Measurements from ENCODE around the gene MYH3. TPM values are rescaled to one million over a fixed set of nuclear protein-coding genes. Genes with fewer than 3 reads are reported as not detected.
A peak's percentile ranks its signal among the peaks of the same experiment; 100 is the strongest.

Gene MYH3
- polyA plus RNA-seq, 2 of the 4 experiments (the other 2 are of a cell fraction) = 1.6 to 2.1 TPM

DNA sequence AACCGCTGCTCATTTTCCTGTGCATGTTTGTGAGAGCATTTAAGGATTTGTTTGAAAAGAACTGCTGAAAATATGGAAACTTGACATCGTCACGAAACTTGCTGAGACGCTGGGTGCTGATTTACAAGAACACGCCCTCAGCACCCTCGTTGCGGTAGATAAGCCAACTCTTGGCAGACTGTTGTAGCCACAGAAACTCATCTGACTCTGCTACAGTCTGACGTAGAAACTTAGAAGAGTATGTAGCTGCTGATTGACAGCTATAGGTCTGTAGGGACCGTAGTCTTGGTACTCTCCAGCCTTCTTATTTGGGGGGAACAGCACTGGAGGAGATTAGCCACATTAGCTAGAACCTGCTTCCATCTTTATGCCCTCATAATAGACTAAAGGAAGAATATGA, 71.6 kb downstream of the MYH3 start:
- CTCF ChIA-PET = interaction anchor here (0.6 to 1.4 kb wide), 3 partner anchors 32 to 640 kb away, joined by 3 to 4 read pairs (median 3); no protein-coding TSS in a partner anchor
- no peaks in the 10 kb centered on the region for H3K4me1 ChIP-seq
- H3K4me3 ChIP-seq = no peak overlapping the region
- 23% methylated on average over 9 of the region's 9 CpGs for WGBS (ENCODE audit: missing lambda C conversion rate)
- FAIRE-seq = no peak
- no peak overlapping the region for H3K4me2 ChIP-seq
- DNase-seq (ENCODE audit: low read depth in 1 of 2, low spot score in 1 of 2) = no peak
- POLR2A ChIA-PET = no interaction called here
- no peak for TF ChIP-seq NFE2L2 (conservative IDR thresholded peaks at IDR 0.05; ENCODE audit: low read length)
- TF ChIP-seq ZC3H11A (IDR thresholded peaks at IDR 0.05) = no peak
- no peak for TF ChIP-seq HOXB5 (CRISPR knock-in tag; IDR thresholded peaks at IDR 0.05)
- no peak for TF ChIP-seq MAFK (IDR thresholded peaks at IDR 0.05; ENCODE audit: partially characterized antibody)
- H3K9me3 ChIP-seq = no peaks in the 10 kb centered on the region
- ATAC-seq = no peak
- H3K27ac ChIP-seq = no peak overlapping the region

DNA sequence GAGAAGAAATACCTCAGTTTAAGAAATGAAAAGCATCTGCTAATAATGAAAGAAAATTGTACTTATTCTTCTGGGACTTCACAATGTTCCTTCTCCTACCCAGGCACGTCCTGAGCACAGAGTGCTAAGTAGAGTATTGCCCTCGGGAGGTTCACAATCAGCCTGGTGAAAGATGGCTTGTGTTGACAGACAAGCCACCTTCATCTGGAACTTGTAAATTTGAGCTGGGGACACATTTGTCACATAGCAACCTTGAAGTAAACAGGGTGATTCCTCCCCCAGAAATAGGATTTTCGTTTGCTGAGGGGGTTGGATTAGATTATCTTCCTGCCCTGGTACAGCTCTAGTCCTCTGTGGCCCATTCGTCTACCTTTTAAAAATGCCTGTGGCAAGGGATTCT, 73.3 kb downstream of the MYH3 start:
- H3K4me3 ChIP-seq = no peak overlapping the region
- no peak for ATAC-seq
- TF ChIP-seq CEBPB (IDR thresholded peaks at IDR 0.05) = no peak
- TF ChIP-seq, protein P1, sequence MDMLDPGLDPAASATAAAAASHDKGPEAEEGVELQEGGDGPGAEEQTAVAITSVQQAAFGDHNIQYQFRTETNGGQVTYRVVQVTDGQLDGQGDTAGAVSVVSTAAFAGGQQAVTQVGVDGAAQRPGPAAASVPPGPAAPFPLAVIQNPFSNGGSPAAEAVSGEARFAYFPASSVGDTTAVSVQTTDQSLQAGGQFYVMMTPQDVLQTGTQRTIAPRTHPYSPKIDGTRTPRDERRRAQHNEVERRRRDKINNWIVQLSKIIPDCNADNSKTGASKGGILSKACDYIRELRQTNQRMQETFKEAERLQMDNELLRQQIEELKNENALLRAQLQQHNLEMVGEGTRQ (IDR thresholded peaks at IDR 0.05) = no peak
- TF ChIP-seq, protein P2, sequence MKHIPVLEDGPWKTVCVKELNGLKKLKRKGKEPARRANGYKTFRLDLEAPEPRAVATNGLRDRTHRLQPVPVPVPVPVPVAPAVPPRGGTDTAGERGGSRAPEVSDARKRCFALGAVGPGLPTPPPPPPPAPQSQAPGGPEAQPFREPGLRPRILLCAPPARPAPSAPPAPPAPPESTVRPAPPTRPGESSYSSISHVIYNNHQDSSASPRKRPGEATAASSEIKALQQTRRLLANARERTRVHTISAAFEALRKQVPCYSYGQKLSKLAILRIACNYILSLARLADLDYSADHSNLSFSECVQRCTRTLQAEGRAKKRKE (CRISPR knock-in tag; IDR thresholded peaks at IDR 0.05; ENCODE audit: low read depth) = no peak
- FAIRE-seq = no peak
- ChIA-PET CTCF (interaction anchor here (0.6 to 1.4 kb wide), 7 partner anchors 9 to 940 kb away, joined by 3 to 4 read pairs (median 3); no protein-coding TSS in a partner anchor), POLR2A (no interaction called here)
- no peaks in the 10 kb centered on the region for H3K9me3 ChIP-seq
- no peak overlapping the region for H3K4me2 ChIP-seq
- no peaks in the 10 kb centered on the region for H3K4me1 ChIP-seq
- no peak overlapping the region for H3K27ac ChIP-seq
- 0% methylated on average over 4 of the region's 4 CpGs for WGBS (ENCODE audit: missing lambda C conversion rate)
- DNase-seq (ENCODE audit: low read depth in 1 of 2, low spot score in 1 of 2) = no peak

DNA sequence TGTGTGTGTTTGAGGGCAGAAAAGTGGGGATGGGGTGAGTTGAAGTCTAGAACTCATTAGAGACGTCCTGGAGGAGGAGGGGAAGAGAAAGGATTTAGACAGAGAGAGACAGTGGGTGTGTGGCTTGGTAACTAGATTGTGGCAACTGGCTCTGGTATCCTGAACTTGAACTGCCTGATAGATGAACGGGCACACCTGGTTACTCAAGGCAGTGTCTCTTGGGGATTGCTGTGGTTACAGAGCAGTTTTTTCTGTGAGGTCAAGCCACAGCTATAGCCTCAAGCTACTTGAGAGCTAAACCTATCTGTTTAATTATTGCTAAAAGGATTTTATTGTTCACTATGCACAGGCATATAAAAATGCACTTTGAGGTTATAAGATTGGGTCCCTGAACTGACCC, 77.8 kb downstream of the MYH3 start:
- CTCF ChIA-PET = interaction anchor here (1.3 to 1.9 kb wide), 2 partner anchors 10 to 38 kb away, joined by 3 to 8 read pairs; no protein-coding TSS in a partner anchor
- Histone ChIP-seq H3K4me2 (no peak overlapping the region), H3K27ac (no peak overlapping the region), H3K4me1 (no peaks in the 10 kb centered on the region), H3K4me3 (no peak overlapping the region), H3K9me3 (no peaks in the 10 kb centered on the region)
- no peak for DNase-seq (ENCODE audit: low read depth in 1 of 2, low spot score in 1 of 2)
- POLR2A ChIA-PET = no interaction called here
- WGBS (ENCODE audit: missing lambda C conversion rate) = 0% methylated on average over 2 of the region's 2 CpGs
- peak in 1 of 2 experiments; percentile 47; a peak in 3 of 6 replicates for ATAC-seq
- TF ChIP-seq HOXB5 (CRISPR knock-in tag; IDR thresholded peaks at IDR 0.05) = no peak
- TF ChIP-seq ZSCAN20 (CRISPR knock-in tag; IDR thresholded peaks at IDR 0.05) = no peak
- no peak for TF ChIP-seq ZC3H11A (IDR thresholded peaks at IDR 0.05)
- FAIRE-seq = no peak

Other genes starting within 250 kb of the MYH3 start
- not detected in 2 replicates for gene MYH8, start 235.4 kb downstream of the MYH3 start, polyA plus RNA-seq (2011; rRNA removed)
- gene MYH8, start 235.4 kb downstream of the MYH3 start, polyA plus RNA-seq (2017; fragmentation: RNase III; extraction: RNeasy Plus Mini Kit Qiagen cat#74134 plus additional on column Dnase treatment) = not detected in 3 replicates
- gene MYH4, start 187.8 kb downstream of the MYH3 start, polyA plus RNA-seq (2011; rRNA removed) = not detected in 2 replicates
- gene MYH4, start 187.8 kb downstream of the MYH3 start, polyA plus RNA-seq (2017; fragmentation: RNase III; extraction: RNeasy Plus Mini Kit Qiagen cat#74134 plus additional on column Dnase treatment) = not detected in 3 replicates
- gene MYH1, start 138.8 kb downstream of the MYH3 start, polyA plus RNA-seq (2011; rRNA removed) = not detected in 2 replicates
- not detected in 3 replicates for gene MYH1, start 138.8 kb downstream of the MYH3 start, polyA plus RNA-seq (2017; fragmentation: RNase III; extraction: RNeasy Plus Mini Kit Qiagen cat#74134 plus additional on column Dnase treatment)
- not detected in 2 replicates for gene MYH2, start 107.7 kb downstream of the MYH3 start, polyA plus RNA-seq (2011; rRNA removed)
- gene MYH2, start 107.7 kb downstream of the MYH3 start, polyA plus RNA-seq (2017; fragmentation: RNase III; extraction: RNeasy Plus Mini Kit Qiagen cat#74134 plus additional on column Dnase treatment) = not detected in 3 replicates
- 43.1 and 55.8 TPM in 2 replicates for gene SCO1, start 40.2 kb upstream of the MYH3 start, polyA plus RNA-seq (2011; rRNA removed)
- 52.2 to 58.1 TPM (median 53.6 TPM) in 3 replicates for gene SCO1, start 40.2 kb upstream of the MYH3 start, polyA plus RNA-seq (2017; fragmentation: RNase III; extraction: RNeasy Plus Mini Kit Qiagen cat#74134 plus additional on column Dnase treatment)
- gene ADPRM, start 40.3 kb upstream of the MYH3 start, polyA plus RNA-seq (2011; rRNA removed) = 24.3 and 25.2 TPM in 2 replicates
- 7.7 to 8.3 TPM (median 8.3 TPM) in 3 replicates for gene ADPRM, start 40.3 kb upstream of the MYH3 start, polyA plus RNA-seq (2017; fragmentation: RNase III; extraction: RNeasy Plus Mini Kit Qiagen cat#74134 plus additional on column Dnase treatment)
- gene TMEM220, start 72.7 kb upstream of the MYH3 start, polyA plus RNA-seq (2011; rRNA removed) = 6.0 and 6.3 TPM in 2 replicates
- 3.8 to 4.4 TPM (median 3.9 TPM) in 3 replicates for gene TMEM220, start 72.7 kb upstream of the MYH3 start, polyA plus RNA-seq (2017; fragmentation: RNase III; extraction: RNeasy Plus Mini Kit Qiagen cat#74134 plus additional on column Dnase treatment)
- gene TMEM238L, start 146.8 kb upstream of the MYH3 start, polyA plus RNA-seq (2011; rRNA removed) = not detected in 2 replicates
- gene TMEM238L, start 146.8 kb upstream of the MYH3 start, polyA plus RNA-seq (2017; fragmentation: RNase III; extraction: RNeasy Plus Mini Kit Qiagen cat#74134 plus additional on column Dnase treatment) = not detected in 3 replicates
- not detected in 2 replicates for gene PIRT, start 180.8 kb upstream of the MYH3 start, polyA plus RNA-seq (2011; rRNA removed)
- not detected in 3 replicates for gene PIRT, start 180.8 kb upstream of the MYH3 start, polyA plus RNA-seq (2017; fragmentation: RNase III; extraction: RNeasy Plus Mini Kit Qiagen cat#74134 plus additional on column Dnase treatment)